NCI-H2029 (cell line): ENCODE measurements around the gene NPS.

Source experiments
- DNase-seq: peaks from one replicate; lab custom pipeline; 2025; lab: John Stamatoyannopoulos, UW

Gene NPS, protein sequence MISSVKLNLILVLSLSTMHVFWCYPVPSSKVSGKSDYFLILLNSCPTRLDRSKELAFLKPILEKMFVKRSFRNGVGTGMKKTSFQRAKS

DNA sequence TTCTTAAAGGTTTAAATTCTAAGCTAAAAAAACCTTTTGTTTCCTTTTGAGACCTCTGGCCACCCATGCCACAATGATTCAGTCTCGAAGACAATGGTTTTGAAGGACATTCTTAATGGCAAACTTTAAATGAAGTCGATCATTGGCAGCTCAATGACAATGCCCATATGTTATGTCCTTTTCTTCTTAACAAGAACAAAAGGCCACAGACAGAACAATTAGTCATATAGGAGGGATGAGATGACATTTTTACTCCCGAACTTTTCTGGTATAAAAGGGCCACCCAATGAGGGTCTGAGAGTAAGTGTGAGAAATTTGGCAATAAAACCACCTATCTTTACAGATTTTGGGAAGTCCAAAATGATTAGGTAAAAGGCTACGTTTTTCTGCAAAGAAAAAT is at the start of gene NPS:
Gene NPS (plus strand): TSS at position 301 of the 400 bp plus-strand sequence. CDS start 60 bp downstream, at position 361.
- DNase-seq = no peak

DNA sequence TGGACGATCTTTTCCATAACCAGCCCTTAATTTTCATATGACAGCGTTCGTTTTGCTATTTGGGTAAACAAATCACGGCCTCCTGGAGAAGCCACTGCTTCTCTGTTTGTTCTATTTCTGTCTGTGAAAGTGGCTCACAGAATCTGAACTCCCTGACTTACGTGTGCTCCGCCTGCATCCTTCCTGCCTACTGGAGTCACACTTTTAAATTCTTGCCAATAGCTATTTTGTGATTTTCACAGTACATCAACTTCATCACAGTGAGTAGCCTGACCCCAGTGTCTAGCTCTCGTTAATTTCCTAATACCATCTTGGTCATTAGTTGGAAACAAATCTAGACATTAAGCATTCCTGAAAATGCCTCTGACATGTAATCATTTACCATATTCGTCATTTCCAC is 49.0 kb upstream of the NPS start:
- no peak for DNase-seq

DNA sequence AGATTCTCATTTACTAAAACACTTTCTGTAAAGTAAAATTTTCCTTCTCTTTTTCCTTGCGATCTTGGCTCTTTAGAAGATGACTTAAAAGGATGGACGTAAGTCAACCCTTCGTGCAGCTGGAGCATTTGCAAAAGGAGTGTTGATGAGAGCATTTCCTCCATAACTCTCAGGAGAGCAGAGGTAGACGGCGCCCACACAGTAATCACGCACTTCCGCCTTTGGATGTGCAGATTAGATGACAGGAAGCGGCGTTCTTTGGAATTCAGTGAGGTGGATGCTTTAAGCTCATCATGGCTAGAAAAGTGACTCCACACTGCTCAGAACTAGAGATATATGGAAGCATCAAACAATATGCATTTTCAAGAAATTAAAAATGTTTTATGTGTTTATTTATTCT is 43.0 kb upstream of the NPS start:
- no peak for DNase-seq

DNA sequence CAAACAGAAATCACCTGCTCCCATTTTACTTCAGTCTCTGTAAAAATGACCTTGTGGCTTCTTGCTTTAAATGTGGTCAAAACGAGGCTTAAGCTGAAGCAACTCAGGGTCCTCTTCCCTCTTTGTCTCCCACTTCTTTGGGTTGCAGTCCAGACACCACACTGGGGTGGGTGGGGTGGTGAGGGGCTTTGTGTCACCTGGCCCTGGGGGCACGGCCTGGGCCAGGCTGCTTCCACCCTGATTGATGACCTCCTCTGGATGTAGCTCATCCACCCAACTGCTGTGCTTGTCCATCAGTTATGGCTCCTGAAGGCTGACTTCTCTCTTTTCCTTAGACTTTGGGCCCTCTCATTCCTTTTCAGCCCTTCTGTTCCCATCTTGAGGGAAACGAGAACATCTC is 26.8 kb upstream of the NPS start:
- DNase-seq = no peak

DNA sequence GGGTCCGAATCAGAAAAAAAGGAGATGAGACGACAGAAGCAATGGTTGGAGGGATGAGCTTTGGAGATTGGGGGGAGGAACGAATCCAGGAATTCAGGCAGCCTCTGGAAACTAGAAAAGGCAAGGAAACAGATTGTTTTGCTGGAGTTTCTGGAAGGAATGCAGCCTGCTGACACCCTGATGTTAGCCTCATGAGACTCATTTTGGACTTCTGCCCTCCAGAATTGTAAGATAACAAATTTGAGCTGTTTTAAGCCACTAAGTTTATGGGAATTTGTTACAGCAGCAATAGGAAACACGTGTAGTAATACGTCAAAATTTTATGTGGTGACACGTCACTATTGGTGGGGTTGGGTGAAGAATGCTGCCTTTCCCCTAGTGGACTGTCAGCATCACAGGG is 25.6 kb upstream of the NPS start:
- DNase-seq = no peak

DNA sequence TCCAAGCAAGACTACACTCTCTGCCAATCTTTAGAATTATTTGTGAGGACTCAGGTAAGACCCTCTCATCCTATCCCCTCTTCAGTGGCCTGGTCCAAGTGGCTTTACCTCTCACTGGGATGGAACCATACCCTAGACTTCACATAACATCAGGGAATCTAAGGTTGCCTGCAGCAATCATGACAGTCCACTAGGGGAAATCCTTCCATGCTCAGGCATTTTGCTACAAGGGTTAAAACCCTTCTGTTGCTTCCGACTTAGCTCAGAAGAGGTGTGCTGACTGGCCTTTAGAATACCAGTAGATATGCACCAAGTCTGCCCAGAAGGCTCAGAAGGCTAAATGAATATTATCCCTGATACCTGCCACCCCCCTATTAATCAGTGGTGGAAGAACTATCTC is 24.9 kb upstream of the NPS start:
- DNase-seq = no peak

DNA sequence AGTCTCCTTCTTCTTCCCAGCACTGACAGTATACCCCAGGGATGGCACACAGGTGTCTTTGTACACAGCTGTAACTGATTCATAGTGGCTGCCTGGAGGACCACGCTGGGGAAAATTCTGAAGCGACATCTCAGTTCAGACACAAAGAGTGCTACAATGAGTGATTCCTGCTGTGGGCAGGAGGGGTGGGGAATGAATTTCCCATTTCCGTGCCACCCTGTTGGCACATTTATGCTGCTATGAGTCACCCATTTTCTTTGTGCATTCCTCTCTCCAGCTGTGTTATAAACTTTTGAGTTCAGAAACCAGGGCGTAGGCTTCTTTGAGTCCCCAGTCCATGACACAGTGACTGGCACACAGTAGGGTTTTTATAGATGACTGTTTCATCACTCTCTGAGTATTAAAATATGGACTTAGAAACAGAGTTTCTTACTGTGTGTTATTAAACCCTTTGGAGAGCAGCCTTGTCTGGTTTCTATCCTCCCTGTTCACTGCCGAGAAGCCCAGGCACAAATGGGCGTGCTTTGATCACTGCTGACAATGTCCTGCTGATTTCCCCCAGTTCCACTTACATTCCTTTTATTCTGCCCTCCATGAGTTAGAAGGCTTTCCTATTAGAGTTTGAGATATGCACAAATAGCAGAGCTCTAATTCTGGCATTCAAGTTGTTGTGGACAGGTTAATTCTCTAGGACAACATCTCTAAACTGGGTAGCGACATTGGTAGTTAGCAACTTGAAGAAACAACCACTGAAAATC is 24.0 kb upstream of the NPS start:
- DNase-seq = no peak

DNA sequence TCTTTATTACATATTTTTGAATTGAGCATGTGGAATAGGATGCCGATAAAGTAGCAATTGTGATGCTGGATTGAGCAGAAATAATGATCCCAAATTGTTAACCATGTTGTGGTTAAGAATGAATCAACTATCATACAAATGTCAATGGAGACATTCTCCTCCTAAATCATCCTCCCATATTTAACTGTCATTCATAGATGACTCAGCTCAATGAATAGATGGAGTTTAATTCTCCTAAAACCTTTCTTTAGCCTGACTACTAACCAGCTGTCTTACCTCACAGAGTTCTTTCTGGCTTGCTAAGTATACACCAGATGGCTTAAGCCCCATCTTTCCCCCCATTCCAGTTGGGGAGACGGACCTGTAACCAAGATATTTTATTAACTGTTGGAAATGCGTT is 23.4 kb upstream of the NPS start:
- no peak for DNase-seq

DNA sequence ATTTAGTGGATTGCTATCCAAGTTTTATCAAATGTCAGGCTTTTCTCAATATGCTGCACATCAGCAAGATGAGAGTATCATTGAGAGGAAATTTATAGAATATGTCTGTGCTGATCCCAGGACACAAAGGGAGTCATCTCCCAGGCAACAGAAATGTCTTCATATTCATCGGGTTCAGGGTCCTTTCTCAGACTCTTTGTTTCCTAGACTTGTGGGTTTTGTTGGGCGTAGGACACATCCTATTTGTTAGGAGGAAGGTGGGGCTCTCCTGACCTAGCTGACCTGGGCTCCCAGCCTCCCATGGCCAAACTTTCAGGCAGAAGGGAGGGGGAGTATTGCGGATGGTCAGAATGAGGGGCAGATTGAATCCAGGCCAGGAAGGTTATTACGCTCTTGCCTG is 22.9 kb upstream of the NPS start:
- DNase-seq = no peak

DNA sequence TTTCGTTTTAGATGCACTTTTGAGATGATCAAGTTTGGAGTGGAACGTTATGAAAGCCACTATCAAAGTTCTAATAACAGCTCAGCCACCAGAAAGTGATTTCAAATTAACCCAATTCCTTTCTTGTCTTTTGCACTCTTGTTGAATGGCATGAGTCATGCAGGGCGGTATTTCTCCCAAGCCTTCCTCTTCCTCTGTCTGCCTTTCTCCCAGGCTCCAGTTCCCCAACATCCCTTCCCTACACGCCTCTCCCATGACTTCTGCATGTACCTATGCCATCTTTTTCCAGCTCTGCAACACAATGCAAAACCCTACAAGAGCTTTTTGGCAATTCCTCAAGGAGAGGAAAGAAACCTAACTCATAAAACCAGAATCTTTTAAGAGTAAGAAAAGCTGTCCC is 21.8 kb upstream of the NPS start:
- no peak for DNase-seq

DNA sequence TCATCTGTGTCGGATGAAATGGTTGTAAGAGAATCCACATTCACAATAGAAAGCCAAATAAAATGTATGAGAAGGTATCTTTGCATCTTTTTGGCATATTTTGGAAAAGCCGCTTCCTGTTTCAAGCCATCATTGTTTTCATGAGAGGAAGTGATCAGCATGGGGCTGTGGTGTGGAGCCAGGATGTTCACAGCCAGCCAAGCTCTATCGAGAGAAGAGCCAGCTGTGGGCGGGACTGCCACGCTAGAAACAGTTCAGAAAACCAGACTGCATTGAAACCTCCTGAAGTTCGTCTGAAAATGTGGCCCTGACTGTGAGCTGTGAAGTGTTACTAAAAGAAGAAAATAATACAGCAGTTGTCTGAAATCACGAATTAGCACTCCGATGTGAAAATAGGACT is 21.2 kb upstream of the NPS start:
- no peak for DNase-seq

DNA sequence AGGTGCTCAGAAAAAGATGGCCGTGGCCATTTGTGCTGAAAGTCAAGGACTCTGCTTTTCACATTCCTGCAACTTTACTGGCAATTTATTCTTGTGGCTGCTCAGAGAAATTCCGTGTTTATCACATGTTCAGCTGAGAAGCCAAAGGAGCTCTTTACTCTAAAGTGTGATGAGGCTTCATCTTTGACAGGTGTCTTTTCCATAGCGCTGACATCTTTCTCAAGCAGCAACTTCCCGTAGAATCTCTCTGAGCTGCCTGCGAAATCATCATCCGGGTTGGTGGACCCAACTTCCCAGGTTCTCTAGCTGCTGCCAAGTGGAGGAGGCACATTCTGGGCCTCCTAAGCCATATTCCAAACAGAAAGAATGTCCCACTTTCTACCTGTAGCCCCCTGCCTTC is 16.9 kb upstream of the NPS start:
- DNase-seq = no peak

DNA sequence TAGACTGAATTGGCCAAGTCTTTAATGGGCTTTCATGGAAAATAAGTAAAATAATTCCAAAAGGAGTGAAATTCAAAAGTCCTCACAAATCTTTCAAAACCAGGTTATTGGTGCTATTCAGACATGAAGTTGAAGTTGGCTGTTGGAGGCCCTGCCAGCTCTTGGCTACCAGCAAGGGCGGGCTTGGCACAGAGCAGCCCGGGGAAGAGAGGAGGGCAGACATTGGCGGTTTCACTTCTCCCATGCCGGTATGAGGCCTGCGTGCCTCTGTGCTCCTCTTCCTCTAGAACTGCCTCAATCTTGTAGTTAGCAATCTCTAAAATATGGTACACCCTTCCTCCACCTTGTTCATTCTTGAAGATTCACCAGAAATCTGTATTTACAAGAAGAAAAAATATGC is 16.4 kb upstream of the NPS start:
- DNase-seq = no peak

DNA sequence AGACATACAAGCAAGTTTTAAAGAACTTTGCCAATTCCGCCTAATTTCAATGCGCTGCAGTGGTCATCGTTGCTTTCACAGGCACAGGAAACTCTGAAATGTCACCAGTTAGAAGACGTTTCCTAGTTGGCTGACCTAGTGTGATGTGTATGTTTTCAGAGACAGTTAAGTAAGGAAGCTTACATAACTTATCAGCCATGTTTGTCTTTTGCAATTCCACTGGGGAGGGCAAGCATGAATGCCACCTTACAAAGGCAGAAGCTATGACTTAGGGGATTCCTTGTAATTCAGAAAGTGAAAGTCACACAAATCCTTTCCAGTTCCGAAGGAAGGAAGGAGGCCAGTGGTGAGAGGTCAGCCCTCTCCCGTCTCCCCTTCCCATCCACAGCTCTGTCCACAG is 15.0 kb upstream of the NPS start:
- no peak for DNase-seq

DNA sequence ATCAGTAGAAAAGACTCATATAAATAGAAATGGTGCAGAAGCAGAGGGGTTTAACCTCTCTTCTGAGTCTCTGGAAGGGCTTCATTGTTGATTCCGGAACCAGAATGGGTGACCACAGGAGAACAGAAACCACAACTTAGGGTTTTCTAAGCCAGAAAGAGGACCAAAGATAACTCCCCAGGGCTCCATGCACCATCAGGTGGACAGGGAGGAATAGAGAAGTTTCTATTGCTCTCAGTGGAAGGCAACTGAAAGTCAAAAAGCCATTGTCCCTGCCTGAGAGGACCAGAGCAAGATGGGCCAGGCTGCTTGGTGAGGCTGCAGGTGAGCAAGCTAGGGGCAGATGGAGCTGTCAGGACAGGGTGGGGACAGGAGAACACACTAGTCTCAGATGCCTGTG is 14.6 kb upstream of the NPS start:
- DNase-seq = no peak

DNA sequence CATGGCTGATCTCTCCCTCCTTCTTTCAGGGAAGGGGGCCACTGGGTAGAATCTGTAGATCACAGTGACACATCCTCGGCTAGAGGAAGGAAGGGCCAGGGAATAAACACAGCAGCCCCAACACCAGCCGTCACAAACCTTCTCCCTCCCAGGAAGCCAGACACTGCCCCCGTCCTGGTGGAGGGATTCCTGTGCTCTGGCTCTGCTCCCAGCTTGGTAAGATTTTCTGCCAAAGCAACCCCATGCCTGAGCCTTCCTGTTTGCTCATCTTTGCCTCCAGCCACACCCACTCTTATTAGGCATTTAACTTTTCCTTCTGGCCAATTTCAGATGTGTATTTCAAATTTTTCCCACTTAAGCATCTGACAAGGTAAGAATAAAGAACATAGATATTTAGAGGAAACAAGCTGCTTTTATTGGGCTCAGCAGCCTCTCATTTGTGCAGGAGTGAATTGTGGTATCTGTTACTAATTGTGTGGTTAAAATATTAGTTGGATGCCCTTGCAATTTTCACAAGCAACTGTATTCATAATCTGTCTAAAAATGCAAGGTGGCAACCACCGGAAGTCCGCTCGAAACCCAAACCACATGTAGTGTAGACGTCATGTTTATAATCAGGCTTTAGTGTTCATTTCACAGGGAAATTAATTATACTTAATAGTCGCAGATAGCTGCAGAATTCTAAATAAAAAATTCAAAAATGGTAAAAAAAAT is 13.2 kb upstream of the NPS start:
- DNase-seq = no peak

DNA sequence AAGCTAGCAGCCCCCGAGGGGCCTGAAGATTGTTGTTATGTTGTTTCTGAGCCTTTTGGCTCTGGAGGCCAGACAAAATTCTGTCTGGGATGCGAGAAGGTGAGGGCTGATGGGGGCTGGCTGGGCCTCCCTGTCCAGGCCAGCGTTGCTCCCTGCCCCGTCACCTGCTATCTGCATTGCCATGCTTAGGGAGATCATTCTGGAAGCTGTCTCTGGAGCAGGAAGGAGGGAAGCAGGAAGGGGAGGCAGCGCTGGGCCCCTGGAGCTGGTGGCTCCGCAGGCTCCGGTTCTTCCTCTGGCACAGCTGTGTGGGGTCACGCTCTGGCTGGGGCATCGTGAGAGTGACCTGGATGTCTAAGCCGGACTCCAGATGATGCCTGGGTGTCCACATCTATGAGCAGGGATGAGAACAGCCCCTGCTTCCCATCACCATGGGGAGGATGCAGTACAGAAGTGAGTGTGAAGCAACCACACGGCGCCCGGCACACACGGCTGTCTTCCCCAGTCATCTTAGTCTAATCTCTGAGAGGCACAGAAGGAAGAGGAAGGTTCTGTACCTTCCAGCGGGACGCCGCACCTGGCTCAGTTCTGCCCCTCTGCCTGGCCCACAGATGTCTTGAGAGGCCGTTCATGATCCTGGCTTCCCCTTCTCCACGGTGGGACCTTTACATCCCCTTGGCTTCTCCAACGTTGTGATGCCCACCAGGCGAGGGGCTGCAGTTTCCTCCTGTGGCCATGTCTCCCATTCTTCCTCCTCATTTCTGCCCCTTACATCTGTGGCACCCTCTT is 11.9 kb upstream of the NPS start:
- DNase-seq = no peak

DNA sequence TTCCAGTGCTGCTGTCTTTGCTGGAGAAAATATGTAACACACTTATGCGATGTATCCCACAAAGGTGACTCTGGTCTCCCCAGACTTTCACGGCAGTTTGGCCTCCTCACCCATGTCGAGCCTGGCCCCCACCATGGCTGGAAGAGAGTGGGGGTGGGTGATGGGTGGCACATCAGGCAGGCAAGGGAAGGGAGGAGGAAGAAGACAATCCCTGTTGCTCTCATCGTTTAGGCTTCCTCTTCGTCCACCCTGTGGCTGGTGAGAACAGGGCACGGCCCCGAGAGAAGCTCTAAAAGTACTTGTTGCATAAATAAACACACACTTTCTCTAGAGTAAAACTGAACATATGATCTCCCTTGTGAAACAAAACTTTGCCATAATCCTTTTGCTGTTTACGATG is 11.2 kb upstream of the NPS start:
- DNase-seq = no peak

DNA sequence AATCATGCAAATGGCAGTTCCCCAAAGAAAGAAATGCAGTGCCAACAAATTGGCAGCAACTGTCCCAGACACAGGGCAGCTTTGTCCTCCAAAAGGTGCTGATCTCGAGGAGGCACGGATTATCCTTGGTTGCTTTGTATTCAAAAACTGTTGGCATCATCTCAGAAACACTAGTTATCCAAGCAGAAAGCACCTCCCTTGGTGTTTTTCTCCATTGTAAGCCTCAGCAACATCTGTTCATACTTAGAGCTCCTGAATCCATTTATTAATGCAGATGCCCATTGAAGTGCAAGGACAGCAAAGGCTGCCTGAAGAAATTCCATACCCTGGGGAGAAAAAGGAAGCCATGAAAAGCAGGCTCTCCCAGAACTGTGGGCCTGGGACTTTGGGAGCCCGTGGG is 1.1 kb upstream of the NPS start:
- no peak for DNase-seq

DNA sequence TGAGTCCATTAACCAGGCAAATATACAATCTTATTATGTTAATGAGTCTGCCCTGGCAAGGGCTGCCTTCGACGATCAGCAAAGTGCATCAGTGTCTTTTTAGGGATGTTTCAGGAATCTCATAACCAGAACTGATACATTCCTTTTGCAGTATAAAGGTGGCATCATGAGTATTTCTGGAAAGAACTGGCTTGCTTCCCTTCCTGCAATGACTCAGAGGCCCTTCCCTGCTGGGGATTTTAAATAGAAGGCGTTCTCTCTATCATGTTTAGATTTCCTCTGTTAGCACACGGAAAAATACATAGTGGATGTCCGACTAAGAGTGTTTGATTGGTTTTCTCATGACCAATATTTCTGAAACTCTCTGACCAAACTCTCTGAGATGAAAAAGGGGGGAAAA is 1.8 kb downstream of the NPS start:
- no peak for DNase-seq

DNA sequence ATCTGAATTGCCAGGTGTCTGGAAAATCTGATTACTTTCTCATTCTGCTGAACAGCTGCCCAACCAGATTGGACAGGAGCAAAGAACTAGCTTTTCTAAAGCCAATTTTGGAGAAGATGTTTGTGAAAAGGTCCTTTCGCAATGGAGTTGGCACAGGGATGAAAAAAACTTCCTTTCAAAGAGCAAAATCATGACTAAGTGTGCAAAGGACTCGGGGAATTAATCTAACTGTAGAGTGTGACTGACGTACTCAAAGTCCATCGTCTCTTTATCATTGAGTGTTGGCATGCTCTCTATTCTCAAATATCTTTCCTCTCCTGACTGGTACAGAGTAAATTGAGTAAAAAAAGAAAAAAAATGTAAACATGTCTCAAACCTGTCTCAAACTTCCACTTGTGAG is 3.3 kb downstream of the NPS start:
- no peak for DNase-seq

DNA sequence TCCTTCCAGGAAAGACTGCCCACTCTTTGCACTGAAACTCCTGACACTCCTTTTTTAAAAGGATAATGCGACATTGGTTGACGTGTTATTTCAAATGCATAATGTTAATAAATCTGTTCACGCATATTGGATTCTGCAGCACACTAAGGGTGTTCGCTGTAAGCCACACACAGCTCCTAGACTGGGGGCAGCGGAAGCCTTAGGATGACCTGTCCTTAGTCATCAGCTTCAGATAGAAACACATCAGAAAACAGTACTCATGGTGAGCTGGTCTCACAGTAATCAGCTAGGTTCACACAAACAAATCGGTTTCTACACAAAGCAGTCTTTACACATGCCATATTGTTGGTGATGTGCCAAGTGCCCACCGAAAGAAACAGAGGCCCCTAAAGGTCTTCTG is 4.3 kb downstream of the NPS start:
- DNase-seq = no peak

DNA sequence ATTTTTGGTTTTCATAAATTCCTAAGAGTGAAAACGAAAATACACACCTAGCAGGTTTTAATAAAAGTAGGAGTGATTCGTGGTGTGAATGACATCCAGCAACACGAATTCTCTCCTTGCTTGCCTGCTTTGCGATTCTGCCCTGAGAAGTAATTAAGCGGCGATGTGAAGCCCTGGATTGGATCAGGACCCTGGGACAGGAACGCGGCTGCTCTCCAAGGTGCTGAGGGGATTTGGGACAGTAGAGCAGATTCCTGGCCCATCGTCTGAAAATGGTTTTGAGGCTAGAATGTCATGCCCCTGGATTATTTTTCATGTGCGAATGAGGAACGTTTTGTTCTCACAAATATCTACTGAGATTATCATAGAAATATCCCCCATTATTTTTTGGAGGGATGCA is 7.8 kb downstream of the NPS start:
- no peak for DNase-seq
